Measurements from ENCODE around the gene MSX2. TPM values are rescaled to one million over a fixed set of nuclear protein-coding genes. Genes with fewer than 3 reads are reported as not detected.

MSX2 gene
- total RNA-seq, 1 experiment from 2014 or later: 11.3 TPM

- intact Hi-C loops (cut with micrococcal nuclease): no loop called here
- Histone ChIP-seq H3K4me3 (replicated peaks in 1 of 2; ENCODE audit: low read depth in 1 of 2, low read length in 2 of 2) (no peak overlapping the region), H3K36me3 (ENCODE audit: control insufficient read depth in 1 of 2, insufficient read depth in 2 of 2, low read length in 2 of 2) (no peaks in the 10 kb centered on the region), H3K27ac (ENCODE audit: low read depth, low read length) (no peak overlapping the region), H3K4me2 (ENCODE audit: low read length) (no peak overlapping the region), H4K20me1 (ENCODE audit: insufficient read depth) (no peaks in the 10 kb centered on the region), H2AFZ (ENCODE audit: low read depth, low read length, poor library complexity, severe bottlenecking) (no peak overlapping the region), H3K9me3 (ENCODE audit: control insufficient read depth in 1 of 2, insufficient read depth in 1 of 2, low read depth in 1 of 2, low read length in 2 of 2) (no peaks in the 10 kb centered on the region), H3K9me2 (ENCODE audit: insufficient read depth) (no peaks in the 10 kb centered on the region), H3K79me2 (ENCODE audit: insufficient read depth, low read length) (no peaks in the 10 kb centered on the region), H3K9ac (ENCODE audit: low read length) (no peak overlapping the region), H3K4me1 (ENCODE audit: control insufficient read depth in 1 of 2, insufficient read depth in 2 of 2, low read length in 2 of 2) (no peaks in the 10 kb centered on the region; a peak in 2 of 4 replicates), H3K27me3 (ENCODE audit: insufficient read depth, low read length) (peaks cover 28% of the 10 kb centered on the region; the same call in 1 of the 2 replicates)
- BruUV-seq (replicated peaks): no TSS peak
- no peak for TF ChIP-seq EGR1 (IDR thresholded peaks at IDR 0.05; ENCODE audit: low read depth)
- no peak for TF ChIP-seq EZH2phosphoT487 (IDR thresholded peaks at IDR 0.05; ENCODE audit: borderline replicate concordance)
- TF ChIP-seq FOSL1 (IDR thresholded peaks at IDR 0.05; ENCODE audit: low read depth): no peak
- TF ChIP-seq EZH2 (IDR thresholded peaks at IDR 0.05): no peak
- no peak for TF ChIP-seq REST (IDR thresholded peaks at IDR 0.05; ENCODE audit: low read depth)
- no peak for TF ChIP-seq ZNF274 (IDR thresholded peaks at IDR 0.05; ENCODE audit: low read depth, low read length)
- no peak for TF ChIP-seq ATF3 (IDR thresholded peaks at IDR 0.05)
- TF ChIP-seq CEBPB (IDR thresholded peaks at IDR 0.05; ENCODE audit: low read depth): no peak
- TF ChIP-seq JUND (IDR thresholded peaks at IDR 0.05): no peak
- no peak for TF ChIP-seq YY1 (IDR thresholded peaks at IDR 0.05; ENCODE audit: extremely low read depth, insufficient replicate concordance, low read depth, low read length)
- no peak for TF ChIP-seq ELF1 (IDR thresholded peaks at IDR 0.05; ENCODE audit: borderline replicate concordance, low read depth)
- no peak for TF ChIP-seq CTCF (IDR thresholded peaks at IDR 0.05 in 2 of 3, conservative IDR thresholded peaks at IDR 0.05 in 1 of 3; ENCODE audit: borderline replicate concordance in 1 of 3, insufficient read depth in 1 of 3, low read depth in 2 of 3, low read length in 2 of 3)
- TF ChIP-seq SP1 (IDR thresholded peaks at IDR 0.05; ENCODE audit: low read depth): no peak
- TF ChIP-seq TCF7L2 (IDR thresholded peaks at IDR 0.05; ENCODE audit: borderline replicate concordance, extremely low read depth, insufficient read depth, insufficient read length): no peak
- TF ChIP-seq SRF (IDR thresholded peaks at IDR 0.05; ENCODE audit: low read depth): no peak
- TF ChIP-seq ZFX (IDR thresholded peaks at IDR 0.05): no peak
- TF ChIP-seq MAX (IDR thresholded peaks at IDR 0.05): no peak
- TF ChIP-seq POLR2A (IDR thresholded peaks at IDR 0.05; ENCODE audit: borderline replicate concordance, extremely low read depth, insufficient read depth, insufficient read length): no peak
- no peak for TF ChIP-seq RAD21 (IDR thresholded peaks at IDR 0.05; ENCODE audit: low read depth)
- no peak for DNase-seq (ENCODE audit: low read depth, low spot score)
- ATAC-seq: no peak
- ChIA-PET POLR2A (no interaction called here), CTCF (no interaction called here), RAD21 (ENCODE audit: low non-redundant PET in 1 of 2, low total read pairs in 2 of 2, uncharacterized antibody in 2 of 2, unreplicated experiment in 2 of 2) (no interaction called here)
These were observed 20.5 kb downstream of the MSX2 start for GRCh38 chr5:174744896-174745295.
